Spleen (tissue), 7 donors: ENCODE measurements around the gene LPGAT1.

ENCODE experiments used
- POLR2A ChIP-seq, 3 donors: fragments of 450-650 bp; IDR thresholded peaks; one replicate each; pipeline ENCODE4 v1.5.1; 2017; ENCODE audit warnings: antibody characterized with exemption in 3 of 3, mild to moderate bottlenecking in 1 of 3
- TF ChIP-seq, protein P1 (sequence below), 11 experiments: fragments of 200-600 bp in 7 of 11; fragments of 450-650 bp in 4 of 11; sonication (generic) in 4 of 11; IDR thresholded peaks in 8 of 11; conservative IDR thresholded peaks in 3 of 11; 1 replicate in 7 of 11; 2 replicates in 4 of 11; pipeline versions ENCODE4 v1.4.0 to v1.8.0; 2016 to 2021; ENCODE audit warnings: antibody characterized with exemption in 11 of 11, inconsistent platforms in 4 of 11, mild to moderate bottlenecking in 1 of 11
- donor health status: DM: no; HTN: no; CAD: no; lungs with moderate emphysema.
- donor health status: DM: no; HTN: no; CAD: no.
- donor health status: DM: no; HTN: no; CAD: no.

- TF ChIP-seq, protein P1, sequence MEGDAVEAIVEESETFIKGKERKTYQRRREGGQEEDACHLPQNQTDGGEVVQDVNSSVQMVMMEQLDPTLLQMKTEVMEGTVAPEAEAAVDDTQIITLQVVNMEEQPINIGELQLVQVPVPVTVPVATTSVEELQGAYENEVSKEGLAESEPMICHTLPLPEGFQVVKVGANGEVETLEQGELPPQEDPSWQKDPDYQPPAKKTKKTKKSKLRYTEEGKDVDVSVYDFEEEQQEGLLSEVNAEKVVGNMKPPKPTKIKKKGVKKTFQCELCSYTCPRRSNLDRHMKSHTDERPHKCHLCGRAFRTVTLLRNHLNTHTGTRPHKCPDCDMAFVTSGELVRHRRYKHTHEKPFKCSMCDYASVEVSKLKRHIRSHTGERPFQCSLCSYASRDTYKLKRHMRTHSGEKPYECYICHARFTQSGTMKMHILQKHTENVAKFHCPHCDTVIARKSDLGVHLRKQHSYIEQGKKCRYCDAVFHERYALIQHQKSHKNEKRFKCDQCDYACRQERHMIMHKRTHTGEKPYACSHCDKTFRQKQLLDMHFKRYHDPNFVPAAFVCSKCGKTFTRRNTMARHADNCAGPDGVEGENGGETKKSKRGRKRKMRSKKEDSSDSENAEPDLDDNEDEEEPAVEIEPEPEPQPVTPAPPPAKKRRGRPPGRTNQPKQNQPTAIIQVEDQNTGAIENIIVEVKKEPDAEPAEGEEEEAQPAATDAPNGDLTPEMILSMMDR (IDR thresholded peaks at IDR 0.05 in 8 of 11, conservative IDR thresholded peaks at IDR 0.05 in 3 of 11) = no peak
- no peak for TF ChIP-seq POLR2A (IDR thresholded peaks at IDR 0.05)
Observed at GRCh38 chr1:211814313-211814712, 16.2 kb downstream of the LPGAT1 start.
